Stimulated activated CD4-positive, alpha-beta T cell treated with anti-CD3 and anti-CD28 coated beads, Interleukin-2, amount 100 ng/mL, for 4 hours (primary cell): Measurements from ENCODE around the gene DOCK3.

Source experiments
- DNase-seq: peaks from one replicate; pipeline ENCODE4 v3.0.0-alpha.2; 2020; ENCODE audit warnings: low read depth

DOCK3 gene

GRCh38 chr3:51388286-51389029 lies 713.7 kb downstream of the DOCK3 start:
- DNase-seq, result no peak

DNA sequence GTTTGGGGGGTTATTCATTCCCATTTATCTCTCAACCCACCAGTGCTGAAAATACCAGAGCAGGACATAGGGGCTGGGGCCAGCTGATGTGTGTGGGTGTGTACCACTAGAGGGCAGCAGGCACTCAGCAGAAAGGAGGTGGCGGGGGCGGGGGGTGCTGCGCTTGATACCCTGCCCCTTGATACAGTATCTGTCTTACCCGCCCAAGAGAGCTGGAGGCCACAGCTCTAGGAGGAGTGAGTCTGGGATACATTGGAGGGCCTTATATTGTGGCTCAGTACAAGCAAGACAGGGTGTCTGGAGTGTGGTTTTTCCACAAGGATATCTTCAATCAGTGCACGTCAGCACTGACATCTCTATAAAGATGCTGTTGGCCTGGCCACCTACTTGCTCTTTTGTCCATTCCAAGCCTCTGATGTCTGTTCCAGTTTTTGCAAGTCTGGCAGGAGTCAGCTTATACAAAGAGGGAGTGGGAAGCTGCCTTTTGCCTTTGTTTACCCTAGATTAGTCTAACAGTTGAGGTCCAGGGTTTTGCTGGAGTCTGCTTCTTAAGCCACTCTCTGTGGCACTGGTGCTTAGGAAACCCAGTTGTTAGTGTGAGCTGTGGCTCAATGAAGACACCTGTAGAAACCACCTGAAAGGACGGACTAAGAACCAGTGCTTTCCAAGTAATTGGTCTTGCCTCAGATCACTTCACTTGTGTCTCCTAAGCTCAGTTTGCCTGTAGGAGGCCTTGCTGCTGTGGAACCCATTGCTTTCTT lies 714.9 kb downstream of the DOCK3 start:
- DNase-seq, result peak; percentile 35

GRCh38 chr3:51390246-51391074 lies 715.7 kb downstream of the DOCK3 start:
- DNase-seq, result no peak

DNA sequence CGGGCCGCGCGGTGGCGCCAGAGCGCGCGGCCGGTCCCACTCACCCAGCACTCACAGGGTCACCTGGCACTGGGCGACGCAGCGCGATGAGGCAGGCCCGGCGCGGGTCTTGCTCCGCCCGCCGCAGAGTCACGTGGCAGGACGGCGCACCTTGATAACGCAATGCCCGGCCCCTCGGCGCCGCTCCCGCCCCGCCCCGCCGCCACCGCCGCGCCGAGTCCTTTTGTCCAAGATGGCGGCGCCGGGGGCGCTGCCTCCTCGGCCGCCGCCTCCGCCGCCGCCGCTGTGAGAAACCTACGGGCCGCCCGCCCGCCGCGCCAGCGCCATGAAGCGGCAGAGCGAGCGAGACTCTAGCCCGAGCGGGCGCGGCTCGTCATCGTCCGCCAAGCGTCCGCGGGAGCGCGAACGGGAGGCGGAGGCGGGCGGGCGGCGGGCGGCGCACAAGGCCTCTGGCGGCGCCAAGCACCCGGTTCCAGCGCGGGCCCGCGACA lies 716.4 kb downstream of the DOCK3 start, which contains the start of gene RBM15B:
TSS of gene RBM15B (plus strand) at position 211 of the 491 bp plus-strand sequence. CDS start at position 326, 115 bp downstream.
- DNase-seq, result peak; percentile 95

DNA sequence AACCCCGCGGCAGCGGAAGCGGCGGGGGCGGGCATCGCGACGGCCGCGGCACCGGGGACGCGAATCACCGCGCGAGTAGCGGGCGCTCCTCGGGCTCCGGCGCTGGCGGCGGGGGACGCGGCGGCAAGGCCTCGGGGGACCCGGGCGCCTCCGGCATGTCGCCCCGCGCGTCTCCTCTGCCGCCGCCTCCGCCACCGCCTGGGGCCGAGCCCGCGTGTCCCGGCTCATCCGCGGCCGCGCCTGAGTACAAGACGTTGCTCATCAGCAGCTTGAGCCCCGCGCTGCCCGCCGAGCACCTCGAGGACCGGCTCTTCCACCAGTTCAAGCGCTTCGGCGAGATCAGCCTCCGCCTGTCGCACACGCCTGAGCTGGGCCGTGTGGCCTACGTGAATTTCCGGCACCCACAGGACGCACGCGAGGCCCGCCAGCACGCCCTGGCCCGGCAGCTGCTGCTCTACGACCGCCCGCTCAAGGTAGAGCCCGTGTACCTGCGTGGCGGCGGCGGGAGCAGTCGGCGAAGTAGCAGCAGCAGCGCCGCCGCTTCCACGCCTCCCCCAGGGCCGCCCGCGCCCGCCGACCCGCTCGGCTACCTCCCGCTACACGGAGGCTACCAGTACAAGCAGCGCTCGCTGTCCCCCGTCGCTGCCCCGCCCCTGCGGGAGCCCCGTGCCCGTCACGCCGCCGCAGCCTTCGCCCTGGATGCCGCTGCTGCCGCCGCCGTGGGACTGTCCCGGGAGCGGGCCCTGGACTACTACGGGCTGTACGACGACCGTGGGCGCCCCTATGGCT lies 717.0 kb downstream of the DOCK3 start:
- peak; percentile 37 for DNase-seq

DNA sequence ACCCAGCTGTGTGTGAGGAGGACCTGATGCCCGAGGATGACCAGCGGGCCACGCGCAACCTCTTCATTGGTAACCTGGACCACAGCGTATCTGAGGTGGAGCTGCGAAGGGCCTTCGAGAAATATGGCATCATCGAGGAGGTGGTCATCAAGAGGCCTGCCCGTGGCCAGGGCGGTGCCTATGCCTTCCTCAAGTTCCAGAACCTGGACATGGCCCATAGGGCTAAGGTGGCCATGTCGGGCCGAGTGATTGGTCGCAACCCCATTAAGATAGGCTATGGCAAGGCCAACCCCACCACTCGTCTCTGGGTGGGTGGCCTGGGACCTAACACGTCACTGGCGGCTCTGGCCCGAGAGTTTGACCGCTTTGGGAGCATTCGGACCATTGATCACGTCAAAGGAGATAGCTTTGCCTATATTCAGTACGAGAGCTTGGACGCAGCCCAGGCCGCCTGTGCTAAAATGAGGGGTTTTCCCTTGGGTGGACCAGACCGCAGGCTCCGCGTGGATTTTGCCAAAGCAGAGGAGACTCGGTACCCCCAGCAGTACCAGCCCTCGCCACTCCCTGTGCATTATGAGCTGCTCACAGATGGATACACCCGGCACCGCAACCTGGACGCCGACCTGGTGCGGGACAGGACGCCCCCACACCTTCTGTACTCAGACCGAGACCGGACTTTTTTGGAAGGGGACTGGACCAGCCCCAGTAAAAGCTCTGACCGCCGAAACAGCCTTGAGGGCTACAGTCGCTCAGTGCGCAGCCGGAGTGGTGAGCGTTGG lies 717.8 kb downstream of the DOCK3 start:
- no peak for DNase-seq

- no peak for DNase-seq
Observed at GRCh38 chr3:51393134-51393495, 718.4 kb downstream of the DOCK3 start.

GRCh38 chr3:51393564-51393963 lies 718.8 kb downstream of the DOCK3 start:
- no peak for DNase-seq

- DNase-seq, result no peak
Observed at GRCh38 chr3:51394541-51394940, 719.8 kb downstream of the DOCK3 start.

DNA sequence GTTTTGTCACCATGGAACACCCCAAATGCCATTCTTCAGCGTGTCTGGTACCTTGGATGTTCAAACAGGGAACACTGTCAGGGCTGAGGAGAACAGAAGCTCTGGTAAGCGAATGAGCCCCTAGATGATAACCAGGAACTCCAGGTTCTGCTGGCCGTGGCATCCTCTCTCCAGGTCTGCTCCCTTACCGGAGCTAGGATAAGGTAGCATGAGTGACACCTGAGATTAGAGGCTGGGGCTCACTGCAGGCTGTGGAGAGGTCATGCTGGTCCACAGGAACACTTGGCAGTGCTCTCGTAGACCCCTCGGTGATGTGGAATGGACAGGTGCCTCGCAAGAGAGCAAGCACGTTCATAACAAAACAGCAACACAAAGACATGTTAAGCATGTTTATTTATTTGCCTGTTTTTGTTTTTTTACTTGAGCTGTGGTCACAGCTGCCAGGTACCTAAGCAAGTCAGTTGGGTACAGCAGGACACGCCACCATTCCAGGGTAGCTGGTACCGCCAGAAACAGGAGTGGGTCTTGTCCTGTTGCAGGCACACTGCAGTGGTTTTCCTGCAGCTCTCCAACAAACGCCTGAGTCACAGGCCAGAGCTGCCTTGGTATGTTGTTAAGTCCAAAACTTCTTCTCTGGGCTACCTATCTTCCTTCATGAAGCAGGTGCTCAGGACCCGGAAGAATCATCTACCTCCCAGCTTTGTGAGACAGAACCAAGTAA lies 720.9 kb downstream of the DOCK3 start:
- DNase-seq, result no peak

DNA sequence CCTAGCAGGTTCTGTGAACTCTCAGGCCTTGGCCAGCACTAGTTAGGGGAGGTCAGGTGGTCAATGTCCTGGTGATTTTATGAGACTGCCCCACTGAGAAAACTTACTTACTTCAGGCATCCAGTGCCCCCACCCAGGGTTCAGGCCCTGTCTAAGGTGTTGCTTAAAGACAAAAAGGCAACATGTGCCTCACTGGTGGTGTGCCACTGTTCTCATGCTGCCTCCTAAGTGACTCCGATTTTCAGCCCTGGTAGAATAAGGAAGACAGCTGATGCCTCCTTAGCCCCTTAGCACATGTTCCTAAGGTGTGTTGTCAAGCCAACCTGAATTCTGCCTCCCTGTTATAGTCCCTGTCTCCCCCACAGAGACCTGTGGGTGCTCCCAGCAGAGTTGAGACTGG lies 721.7 kb downstream of the DOCK3 start:
- DNase-seq, result no peak

DNA sequence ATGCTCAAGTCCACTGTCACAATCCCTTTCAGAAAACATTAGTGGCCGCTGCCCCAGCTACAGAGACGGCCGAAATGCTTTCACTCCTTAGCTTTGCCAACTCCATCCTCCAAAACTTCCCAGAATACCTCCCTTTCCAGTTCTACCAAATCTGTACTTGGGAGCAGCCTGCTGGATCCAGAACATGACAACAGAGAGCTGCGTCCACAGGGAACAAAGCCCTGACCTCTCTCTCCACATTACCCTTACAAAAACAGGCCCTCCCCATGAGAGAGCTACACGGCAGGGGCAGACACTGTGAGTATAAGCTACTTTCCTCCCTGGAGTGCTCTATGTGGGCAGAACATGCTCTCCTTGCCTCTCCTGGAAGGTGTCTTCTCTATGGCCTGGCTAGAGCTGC lies 722.7 kb downstream of the DOCK3 start:
- DNase-seq, result no peak

DNA sequence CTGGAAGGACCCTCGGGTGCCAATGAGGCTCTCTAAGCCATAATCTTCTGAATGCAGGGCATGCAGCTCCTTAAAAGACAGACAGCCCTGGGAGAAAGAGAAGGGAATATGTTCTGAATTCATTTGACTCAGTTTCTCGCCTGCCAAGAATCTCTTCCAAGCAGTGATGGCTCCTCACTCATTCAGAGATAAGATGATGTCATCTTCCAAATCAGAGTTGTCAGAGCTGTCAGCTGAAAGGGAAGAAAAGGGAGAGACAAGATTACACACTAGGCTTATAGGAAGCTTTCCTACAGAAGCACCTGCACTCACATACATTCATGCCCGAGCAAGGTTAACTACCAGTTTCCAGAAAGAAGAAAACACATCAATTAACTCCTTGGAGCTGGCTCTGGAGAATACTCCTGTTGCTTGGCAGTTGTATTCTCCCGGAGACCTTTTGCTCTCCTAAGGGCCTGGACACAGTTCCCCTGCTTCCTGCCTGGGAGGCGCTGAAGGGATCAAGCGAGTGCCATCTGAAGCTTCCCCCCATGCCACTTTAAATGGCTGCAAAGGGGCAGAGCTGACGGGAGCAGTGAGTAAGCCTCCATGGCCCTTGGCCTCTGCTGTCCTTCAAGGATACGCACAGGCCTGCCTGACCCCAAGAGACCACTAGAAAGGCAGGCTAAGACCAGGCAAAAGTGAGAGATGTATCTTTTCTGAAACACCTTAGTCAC lies 724.0 kb downstream of the DOCK3 start:
- DNase-seq, result no peak

- DNase-seq, result no peak
Observed at GRCh38 chr3:51400166-51400565, 725.4 kb downstream of the DOCK3 start.

DNA sequence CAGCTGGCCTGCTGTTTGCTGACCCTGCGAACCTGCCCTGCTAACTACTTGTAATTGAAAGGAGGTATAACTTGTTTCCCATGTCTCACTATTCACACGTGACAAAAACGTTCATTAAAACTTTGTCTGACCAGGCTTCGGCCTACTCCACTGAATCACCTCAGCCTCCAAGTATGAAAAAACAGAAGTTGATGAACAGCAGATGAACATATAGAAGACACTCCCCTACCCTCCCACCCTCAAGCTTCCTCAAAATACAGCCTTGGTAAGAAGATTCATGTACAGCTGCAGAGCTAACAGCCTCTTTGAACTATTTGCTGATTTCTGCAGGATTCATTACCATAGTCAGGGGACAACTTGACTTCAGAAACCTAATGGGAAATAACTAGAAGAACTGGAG lies 727.0 kb downstream of the DOCK3 start:
- DNase-seq, result no peak

DNA sequence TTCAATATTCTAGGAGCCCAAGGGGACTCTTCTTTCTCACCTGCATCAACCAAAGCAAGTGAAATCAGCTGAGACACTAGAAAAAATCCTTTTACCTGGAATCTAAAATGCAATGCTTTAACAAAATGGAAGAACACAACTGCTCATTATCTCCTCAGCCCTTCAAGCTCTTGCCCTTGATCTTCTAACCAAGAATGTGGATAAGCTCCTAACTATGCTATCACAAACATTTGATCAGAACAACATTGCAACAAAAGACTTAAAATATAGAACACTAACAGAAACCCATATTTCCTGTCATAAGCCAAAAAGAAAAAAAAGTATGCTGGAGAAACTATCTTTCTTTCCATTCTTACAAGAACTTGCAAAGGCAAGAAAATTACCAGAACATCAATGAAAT lies 728.9 kb downstream of the DOCK3 start:
- no peak for DNase-seq

DNA sequence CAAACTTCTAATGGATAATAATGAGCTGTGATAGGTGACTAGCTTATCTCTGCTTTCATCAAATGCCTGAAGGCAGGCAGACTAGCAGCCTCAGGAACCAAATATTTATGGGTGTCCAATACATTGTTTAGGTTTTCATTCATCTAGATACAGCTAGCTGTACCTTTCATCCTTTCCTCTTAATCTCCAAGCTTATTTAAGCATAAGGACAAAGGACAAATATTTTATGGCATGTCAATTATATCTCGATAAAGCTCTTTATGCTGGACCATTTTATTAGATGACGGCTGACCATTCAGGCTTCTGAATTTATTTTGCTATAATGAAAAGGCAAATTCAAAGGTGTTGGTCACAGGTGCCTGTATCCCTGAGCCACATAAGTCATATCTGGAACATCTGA lies 733.3 kb downstream of the DOCK3 start:
- no peak for DNase-seq

GRCh38 chr3:51408813-51409212 lies 734.1 kb downstream of the DOCK3 start:
- DNase-seq, result no peak

- no peak for DNase-seq
Observed at GRCh38 chr3:51422211-51422610, 747.5 kb downstream of the DOCK3 start.

DNA sequence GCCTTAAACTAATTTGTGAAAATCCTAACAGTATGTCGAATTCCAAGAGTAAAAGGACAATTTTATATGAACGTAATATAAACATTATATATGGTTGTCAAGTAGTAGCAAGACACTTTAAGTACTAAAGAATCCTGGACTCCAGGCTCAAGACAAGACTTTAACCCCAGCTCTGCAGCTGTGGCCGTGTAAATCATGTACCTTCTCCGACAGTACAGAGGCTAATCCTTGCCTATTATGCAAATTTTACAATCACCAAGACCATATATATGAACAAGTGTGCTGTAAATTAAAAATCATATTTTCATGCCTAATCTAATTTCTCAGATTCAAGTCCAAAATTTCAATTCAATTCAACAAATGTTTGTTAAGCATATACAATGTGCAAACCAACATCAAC lies 752.2 kb downstream of the DOCK3 start:
- no peak for DNase-seq
